RPMI7951 (cell line): ENCODE measurements around the gene PHACTR4. TPM values are rescaled to one million over a fixed set of nuclear protein-coding genes. Genes with fewer than 3 reads are reported as not detected.
"Not testable (repeated sequence)": the region's sequence is repeated elsewhere in the genome, so short reads cannot be mapped to it uniquely, and the experiment has no call there.

Experiments
- DNase-seq: peaks from one replicate; pipeline ENCODE4 v3.0.0-alpha.2; 2012; ENCODE audit warnings: low read depth
- total RNA-seq: library from RNA; depleted of rRNA; stranded (reverse); fragments of >200 nt; shearing (Covaris generic); gene quantifications from 2 replicates; pipeline ENCODE4 v1.2.3, GENCODE V29; 2014

PHACTR4 gene
- total RNA-seq, 1 experiment from 2014 or later: 16.9 TPM

DNA sequence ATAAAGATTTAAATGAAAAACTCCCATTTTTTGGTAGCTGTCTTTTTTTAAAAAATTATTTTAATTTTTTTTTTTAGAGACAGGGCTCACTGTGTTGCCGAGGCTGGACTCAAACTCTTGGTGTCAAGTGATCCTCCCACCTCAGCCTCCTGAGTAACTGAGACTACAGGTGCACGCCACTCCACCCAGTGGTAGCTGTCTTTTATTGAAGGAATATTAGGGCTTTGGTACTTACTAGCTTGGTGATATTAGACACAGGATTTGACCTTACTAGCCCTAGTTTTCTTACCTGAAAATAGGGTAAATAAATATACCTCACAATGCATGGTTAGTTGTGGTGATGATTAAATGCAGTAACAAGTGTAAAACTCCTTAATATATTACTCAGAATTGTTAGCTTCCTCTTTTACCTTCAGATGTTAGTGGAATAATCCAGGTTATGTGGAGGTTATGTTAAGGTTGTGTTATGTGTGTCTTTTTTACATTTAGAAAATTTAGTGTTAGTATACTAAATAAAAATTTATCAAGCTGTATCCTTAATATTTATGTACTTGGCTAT, 66.8 kb downstream of the PHACTR4 start:
- no peak for DNase-seq

DNA sequence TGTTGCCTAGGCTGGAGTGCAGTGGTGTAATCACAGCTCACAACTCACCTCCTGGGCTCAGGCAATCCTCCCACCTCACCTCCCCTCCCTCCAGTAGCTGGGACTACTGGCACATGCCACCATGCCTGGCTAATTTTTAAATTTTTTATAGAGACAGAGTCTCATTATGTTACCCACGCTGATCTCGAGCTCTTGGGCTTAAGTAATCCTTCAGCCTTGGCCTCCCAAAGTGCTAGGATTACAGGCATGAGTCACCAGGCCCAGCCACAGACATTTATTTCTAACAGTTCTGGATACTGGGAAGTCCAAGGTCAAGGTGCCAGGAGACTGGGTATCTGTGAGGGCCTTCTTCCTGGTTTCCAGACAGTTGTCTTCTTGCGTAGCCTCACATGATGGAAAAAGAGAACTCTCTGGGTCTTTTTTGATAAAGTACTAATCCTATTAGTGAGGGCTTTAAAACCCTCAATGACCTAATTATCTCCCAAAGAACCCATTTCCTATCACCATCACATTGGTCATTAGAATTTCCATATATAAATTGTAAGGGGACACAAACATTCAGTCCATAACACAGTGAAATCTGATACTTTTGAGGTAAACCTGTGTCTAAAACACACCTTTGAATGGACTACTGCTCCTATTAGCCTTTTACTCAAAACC, 67.9 kb downstream of the PHACTR4 start:
- peak; percentile 91 for DNase-seq

DNA sequence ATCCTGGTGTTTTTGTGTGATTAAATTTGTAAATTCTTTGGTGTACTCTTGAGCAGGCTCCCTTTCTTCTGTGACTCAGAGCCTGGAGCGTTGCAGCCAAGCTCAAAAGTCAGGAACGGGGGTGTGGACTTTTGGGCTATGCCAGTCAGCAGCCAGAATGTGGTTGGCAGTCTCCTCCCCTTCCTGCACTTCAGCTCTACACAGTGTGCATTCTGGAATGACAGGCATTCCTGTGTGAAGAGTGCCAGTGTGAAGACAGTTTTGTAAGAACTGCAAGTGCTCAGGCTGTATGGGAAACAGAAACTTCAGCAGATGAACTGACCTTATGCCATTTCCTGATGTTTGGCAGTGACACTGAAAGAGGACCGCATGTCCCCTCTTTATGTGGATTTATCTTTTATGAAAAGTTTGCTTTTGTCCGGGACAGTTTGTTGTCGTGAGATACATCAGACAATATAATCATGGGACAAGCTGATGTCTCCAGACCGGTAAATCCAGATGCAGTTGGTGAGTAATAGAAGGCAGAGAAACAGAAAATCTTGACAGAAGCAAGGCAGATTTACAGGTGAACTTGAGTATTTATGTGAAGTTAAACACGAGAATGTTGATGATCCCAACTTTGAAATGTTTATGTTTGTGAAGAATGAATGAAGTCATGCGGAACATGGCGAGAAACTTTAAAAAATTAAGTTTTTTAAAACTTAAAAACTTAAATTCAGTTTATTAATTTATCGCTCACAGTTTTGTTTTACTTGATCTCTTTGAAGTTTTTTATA, 68.6 kb downstream of the PHACTR4 start:
- peak; percentile 98 for DNase-seq

DNA sequence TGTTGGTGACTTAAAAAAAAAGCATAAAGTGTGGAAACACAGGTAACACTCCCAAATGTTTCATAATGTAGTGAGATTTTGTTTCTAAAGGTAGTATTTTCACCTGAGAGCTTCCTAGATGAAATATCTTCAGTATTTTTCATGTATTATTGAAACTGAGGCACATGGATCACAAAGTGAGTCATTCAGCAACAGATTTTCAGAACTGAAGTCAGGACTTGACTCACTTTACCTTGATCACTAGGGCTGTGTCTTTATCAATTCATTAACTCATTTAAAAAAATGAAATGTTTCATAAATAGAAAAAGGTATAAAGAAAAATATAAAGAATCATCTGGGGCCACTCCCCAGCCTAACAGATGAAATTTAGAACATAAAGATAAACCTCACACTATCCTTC, 69.8 kb downstream of the PHACTR4 start:
- DNase-seq: no peak

DNA sequence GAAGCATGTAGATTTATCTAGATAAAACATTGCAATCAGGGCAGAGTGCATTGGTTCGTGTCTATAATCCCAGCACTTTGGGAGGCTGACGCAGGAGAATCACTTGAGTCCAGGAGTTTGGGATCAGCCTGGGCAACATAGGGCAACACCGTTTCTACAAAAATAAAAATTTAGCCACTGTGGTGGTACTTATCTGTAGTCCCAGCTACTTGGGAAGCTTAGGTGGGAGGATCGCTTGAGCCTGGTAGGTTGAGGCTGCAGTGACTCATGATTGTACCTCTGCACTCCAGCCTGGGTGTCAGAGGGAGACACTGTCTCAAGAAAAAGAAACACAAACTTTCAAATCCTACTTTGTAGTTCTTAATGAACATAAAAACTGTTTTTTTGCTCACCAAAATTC, 72.1 kb downstream of the PHACTR4 start:
- no peak for DNase-seq

DNA sequence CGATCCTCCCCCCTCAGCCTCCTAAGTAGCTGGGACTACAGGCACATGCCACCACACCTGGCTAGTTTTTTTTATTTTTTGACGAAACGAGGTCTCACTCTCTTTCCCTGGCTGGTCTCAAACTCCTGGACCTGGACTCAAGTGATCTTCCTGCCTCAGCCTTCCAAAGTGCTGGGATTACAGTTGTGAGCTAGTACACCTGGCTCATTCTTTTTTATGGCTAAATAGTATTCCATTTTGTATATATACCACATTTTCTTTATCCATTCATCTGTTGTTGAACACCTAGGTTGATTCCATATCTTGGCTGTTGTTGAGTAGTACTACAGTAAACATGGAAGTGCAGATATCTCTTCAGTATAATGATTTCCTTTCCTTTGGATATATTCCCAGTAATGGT, 74.0 kb downstream of the PHACTR4 start:
- DNase-seq: no peak

DNA sequence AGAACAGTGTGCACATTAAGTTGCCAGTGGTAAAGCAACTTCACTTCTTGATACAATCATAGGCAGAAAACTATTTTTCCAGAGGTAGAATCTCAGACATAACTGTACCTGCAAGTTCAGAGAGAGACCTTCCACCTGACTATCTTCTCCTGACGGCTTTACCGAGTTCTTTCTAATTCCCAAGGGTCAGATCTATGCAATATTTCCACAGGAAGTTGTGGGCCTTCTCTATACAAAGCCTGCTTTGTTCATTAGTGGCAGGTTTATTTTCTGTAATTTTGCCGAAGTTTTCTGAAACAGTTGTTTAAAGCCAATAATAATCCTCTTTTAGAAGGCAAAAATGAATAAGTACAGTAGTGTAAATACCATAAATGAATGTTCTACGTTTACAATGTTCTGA, 78.1 kb downstream of the PHACTR4 start:
- no peak for DNase-seq

DNA sequence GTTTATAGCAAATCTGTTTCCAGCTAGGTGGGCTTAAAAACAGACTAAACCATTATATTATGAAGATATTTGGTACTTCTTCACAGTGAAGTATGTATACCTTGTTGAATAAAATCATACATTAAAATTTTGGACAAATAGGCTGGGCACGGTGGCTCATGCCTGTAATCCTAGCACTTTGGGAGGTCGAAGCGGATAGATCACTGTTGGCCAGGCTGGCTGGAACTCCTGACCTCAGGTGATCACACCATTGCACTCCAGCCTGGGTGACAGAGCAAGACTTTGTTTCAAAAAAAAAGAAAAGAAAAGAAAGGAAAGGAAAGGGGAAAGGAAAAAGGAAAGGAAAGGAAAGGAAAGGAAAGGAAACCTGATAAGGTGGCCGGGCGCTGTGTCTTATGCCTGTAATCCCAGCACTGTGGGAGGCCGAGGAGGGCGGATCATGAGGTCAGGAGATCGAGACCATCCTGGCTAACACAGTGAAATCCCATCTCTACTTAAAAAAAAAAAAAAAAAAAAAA, 78.6 kb downstream of the PHACTR4 start:
- DNase-seq: not testable (repeated sequence)

DNA sequence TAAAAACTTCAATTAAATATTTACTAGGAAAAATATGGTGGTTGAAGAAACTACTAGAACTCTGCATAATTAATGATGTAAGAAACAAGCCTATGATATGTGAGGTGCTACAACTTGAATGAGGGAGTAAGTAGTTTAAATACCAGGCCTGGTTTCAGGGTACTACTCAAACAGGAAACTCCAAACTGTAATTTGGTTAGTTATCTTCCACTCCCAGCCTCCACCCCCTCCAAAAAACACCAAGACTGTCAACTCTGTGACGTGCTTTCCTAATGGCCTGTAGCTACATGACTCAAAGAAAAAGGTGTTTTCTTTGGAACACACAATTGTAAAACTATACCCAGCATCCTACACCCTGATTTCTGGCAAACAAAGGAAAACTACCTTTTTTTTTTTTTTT, 80.4 kb downstream of the PHACTR4 start:
- DNase-seq: peak; percentile 72

DNA sequence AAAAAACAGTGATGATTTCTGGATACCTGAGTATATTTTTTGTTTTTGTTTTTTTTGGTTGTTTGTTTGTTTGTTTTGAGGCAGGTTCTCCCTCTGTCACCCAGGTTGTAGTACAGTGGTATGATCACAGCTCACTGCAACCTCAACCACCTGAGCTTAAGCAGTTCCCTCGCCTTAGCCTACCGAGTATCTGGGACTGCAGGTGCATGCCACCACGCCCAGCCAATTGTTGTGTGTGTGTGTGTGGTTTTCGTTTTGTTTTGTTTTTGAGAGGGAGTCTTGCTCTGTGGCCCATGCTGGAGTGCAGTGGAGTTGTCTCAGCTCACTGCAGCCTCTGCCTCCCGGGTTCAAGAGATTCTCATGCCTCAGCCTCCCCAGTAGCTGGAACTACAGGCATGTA, 81.0 kb downstream of the PHACTR4 start:
- no peak for DNase-seq

DNA sequence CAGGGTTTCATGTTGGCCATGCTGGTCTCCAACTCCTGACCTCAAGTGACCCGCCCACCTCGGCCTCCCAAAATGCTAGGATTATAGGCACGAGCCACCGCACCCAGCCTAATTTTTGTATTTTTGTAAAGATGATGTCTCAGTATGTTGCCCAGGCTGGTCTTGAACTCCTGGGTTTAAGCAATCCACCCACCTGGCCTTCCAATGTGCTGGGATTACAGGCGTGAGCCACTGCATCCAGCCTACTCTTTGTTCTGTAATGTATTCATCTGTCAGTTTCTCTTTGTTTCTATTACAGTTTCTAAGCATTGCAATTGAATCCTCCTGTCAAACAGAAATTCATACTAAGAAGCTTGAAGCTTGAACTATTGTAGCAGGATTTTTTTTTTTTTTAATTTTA, 81.5 kb downstream of the PHACTR4 start:
- DNase-seq: no peak

DNA sequence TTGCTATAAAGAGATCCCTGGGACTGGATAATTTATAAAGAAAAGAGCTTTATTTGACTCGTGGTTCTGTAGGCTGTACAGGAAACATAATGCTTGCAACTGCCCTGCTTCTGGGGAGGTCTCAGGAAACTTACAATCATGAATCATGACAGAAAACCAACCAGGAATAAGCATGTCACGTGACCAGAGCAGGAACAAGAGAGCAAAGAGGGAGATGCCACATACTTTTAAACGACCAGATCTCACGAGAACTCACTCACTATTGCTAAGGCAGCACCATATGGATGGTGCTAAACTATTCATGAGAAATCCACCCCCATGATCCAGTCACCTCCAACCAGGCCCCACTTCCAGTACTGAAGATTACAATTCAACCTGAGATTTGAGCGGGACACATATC, 86.5 kb downstream of the PHACTR4 start:
- peak; percentile 83 for DNase-seq

DNA sequence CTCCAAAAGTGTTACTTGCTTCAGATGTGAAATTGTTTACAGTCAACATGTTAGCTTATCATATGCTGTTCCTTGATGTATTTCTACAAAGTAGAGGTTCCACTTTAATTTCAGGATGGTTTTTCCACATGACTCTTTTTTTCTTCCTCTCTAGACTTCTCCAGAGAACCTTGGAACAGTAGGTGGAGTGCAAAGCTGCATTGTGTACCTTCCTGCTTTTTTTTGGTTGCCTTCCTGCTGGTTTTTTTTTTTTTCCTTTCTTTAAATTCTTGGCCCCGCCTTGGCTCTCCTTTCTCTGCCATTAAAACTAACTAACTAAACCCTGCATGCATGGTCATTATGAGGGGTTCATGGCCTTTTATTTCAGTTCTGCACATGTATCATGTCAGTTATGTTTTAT, 88.1 kb downstream of the PHACTR4 start:
- no peak for DNase-seq

DNA sequence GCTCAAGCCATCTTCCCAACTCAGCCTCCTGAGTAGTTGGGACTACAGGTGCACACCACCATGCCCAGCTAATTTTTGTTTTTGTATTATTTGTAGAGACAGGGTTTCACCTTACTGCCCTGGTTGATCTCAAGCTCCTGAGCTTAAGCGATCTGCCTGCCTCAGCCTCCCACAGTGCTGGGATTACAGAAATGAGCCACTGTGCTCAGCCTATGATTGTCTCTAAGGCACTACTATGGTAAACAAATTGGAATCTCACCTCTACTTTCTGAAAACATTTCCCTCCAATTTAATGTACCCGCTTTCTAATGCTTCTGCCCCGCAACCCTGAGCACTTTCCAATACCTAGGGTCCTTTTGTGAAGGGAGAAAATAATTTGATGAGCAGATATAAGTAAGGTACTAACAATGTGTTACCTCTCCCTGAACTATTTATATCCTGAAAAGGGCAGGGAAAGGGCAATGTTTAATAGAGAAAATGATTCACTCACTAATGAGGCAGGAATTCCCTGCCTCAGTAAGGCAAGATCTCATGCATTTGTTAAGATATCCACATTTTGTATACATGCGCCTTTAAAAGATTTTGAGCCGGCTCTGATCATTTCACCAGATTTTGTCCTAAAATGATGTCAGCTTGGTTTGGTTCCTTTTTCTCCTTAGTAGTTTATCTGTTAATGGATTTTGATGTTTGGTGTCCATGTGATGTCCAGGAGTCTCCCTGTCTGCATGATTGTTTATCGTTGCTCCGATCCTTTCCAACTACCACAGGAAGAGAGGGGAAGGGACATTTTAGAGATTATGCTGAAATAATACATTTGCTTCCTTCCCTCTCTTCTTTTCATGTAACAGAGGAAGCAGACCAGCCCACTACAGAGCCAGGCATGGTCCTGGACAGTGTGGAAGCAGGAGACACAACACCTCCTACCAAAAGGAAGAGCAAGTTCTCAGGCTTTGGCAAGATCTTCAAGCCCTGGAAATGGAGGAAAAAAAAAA, 89.0 kb downstream of the PHACTR4 start:
- DNase-seq: no peak

DNA sequence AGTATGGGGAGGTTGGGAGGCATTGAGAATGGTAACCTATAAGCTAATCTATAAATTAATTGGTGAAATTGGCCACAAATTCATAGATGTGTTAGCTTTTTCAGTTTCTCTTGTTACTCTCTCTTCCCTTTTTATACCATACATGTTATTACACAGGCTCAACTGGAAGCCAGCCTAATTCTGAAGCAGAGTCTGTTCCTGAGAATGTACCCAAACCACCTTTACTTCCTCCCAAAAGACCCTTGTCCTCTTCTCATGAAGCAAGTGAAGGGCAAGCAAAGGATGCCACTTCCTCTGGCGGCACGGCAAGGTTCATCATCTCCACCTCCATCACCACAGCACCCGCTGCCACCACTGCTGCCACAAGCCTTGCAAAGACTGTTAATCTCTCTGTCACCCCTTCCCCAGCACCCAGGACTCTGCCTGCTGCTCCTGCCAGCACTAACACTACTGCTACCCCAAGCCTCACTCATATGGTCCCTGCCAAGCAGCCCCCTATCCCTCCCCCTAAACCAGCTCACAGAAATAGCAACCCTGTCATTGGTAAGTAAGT, 96.8 kb downstream of the PHACTR4 start:
- no peak for DNase-seq

DNA sequence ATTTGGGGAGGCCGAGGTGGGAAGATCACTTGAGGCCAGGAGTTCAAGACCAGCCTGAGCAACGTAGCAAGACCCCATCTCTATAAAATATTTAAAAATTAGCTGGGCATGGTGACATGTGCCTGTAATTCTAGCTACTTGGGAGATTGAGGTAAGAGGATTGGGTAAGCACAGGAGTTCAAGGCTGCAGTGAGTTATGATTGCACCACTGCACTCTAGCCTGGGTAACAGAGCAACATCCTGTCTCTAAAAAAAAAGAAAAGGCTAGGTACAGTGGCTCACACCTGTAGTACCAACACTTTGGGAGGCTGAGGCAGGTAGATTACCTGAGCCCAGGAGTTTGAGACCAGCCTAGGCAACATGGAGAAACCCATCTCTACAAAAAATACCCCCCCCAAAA, 100.6 kb downstream of the PHACTR4 start:
- no peak for DNase-seq

DNA sequence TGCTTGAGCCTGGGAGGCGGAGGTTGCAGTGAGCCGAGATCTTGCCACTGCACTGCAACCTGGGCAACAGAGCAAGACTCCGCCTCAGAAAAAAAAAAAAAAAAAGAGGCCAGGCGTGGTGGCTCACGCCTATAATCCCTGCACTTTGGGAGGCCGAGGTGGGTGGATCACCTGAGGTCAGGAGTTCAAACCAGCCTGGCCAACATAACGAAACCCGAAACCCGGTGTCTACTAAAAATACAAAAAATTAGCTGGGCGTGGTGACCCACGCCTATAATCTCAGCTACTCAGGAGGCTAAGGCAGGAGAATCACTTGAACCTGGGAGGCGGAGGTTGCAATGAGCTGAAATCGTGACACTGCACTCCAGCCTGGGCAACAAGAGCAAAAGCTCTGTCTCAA, 110.0 kb downstream of the PHACTR4 start:
- not testable (repeated sequence) for DNase-seq

DNA sequence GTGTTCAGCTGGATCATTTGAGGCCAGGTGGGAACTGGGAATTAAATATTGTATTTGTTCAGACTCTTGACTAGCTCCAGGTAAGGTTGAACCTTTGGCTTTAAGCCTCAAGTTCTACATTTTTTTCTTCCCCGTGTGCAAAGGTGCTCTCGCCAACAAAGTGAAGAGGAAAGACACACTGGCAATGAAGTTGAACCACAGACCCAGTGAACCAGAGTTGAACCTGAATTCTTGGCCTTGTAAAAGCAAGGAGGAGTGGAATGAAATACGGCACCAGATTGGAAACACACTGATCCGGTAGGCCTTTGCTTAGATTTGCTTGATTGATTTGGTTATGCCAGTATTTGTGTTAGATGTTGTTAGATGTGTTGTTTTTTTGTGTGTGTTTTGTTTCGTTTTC, 110.8 kb downstream of the PHACTR4 start:
- no peak for DNase-seq

DNA sequence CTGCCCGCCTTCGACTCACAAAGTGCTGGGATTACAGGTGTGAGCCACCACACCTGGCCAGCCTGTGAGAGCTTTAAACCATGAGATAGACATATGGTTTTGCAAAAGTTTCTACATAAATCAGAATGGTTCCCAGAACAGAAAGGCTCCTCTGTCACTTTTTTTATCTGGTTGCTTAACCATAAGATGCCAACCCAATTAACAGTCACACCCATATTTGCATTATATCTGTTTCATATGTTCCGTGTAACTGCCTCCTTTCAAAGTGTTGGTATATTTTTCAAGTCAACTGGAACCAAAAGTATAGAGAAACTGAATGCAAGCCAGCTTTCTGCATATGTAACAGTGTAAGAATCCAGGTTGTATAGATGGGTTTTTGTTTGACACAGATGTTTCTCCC, 112.6 kb downstream of the PHACTR4 start:
- DNase-seq: no peak

DNA sequence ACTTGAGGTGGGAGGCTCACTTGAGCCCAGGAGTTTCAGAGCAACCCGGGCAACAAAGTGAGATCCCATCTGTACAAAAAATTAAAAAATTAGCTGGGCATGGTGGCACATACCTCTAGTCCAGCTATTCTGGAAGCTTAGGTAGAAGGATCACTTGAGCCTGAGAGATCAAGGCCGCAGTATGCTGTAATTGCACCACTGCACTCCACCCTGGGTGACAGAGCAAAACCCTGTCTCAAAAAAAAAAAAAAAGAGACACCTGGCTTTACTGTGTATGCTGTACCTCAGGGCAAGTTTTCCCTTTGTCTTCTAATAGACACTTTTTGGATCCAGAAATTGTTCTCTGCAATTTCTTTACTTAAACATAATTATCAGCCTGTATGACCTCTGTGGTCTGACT, 113.2 kb downstream of the PHACTR4 start:
- no peak for DNase-seq

DNA sequence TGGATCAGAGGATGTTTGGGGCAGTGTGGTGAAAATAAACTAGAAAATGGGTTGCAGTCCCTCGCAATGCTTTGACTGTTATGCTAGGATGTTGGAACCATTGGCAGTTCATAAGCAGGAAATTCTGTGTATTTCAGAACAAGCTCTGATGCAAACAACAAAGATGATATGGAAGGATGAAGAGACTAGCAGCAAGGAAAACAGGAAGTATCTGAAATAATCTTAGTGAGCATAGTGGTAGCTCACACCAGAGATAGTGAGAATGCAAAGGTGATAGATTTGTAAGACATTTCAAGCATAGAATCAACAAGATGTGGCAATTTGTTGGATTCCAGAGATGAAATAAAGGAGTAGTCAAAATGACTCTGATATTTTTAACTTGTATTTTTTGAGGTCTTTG, 125.2 kb downstream of the PHACTR4 start:
- DNase-seq: no peak

DNA sequence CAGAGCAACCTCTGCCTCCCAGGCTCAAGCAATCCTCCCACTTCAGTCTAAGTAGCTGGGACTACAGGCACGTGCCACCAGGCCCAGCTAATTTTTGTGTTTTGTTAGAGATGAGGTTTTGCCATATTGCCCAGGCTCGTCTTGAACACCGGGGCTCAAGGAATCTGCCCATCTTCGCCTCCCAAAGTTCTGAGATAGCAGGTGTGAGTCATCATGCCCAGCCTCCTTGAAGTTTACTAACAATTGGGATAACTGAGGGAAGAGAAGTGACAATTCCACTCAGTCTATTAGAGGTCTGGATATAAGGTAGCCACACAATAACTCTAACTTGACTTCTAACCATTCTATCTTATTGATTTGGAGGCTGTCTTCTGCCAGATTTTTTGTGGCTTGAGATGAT, 130.0 kb downstream of the PHACTR4 start:
- DNase-seq: no peak
